M059J (cell line): ENCODE data around the gene CHST12. TPM values are rescaled to one million over a fixed set of nuclear protein-coding genes. Genes with fewer than 3 reads are reported as not detected.
"Not testable (repeated sequence)": the region's sequence is repeated elsewhere in the genome, so short reads cannot be mapped to it uniquely, and the experiment has no call there.

ENCODE experiments used
- DNase-seq: peaks from one replicate; pipeline ENCODE4 v3.0.0-alpha.2; 2012; ENCODE audit warnings: low read depth
- total RNA-seq: library from RNA; depleted of rRNA; stranded (reverse); fragments of >200 nt; shearing (Covaris generic); gene quantifications from 2 replicates; pipeline ENCODE4 v1.2.3, GENCODE V29; 2014

The CHST12 gene
- total RNA-seq, 1 experiment from 2014 or later: 14.3 TPM

GRCh38 chr7:2403718-2404648, 572 bp downstream of the CHST12 start:
- DNase-seq: peak; percentile 55

GRCh38 chr7:2404714-2405119, 1.3 kb downstream of the CHST12 start:
- no peak for DNase-seq

GRCh38 chr7:2405201-2405600, 1.8 kb downstream of the CHST12 start:
- DNase-seq: no peak

DNA sequence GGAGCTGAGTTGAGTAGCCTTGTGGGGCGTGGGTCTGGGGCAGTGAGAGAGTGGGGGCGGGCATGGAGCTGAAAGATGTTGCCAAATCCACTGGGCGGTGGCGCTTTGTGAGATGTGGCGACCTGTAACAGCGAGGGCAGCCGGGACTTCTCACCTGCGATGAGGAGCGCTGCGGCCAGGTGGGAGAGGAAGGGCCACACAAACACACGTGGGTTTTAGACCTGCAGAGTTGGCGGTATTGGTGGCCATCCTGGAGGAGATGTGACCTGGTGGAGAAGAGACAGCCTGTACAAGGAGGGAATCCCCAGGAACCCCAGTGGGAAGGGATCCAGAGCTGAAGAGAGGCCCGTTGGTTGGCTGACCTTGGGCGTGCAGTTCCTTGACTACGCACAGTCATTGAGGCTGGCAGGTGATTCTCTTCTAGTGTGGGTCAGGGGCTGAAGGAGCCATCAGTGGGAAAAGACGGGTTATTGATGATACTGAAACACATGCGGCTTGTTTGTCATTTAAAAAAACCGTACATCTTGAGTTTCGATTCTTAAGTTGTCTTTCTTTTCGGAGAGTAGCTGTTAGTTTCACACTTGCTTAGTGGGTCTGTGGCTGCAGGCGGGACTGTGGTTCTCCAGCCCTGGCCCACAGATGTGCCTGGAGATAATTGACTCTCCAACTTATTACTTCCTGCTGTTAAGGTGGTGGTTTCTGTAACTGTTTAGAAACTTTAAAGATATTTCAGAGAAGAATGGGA, 2.4 kb downstream of the CHST12 start:
- DNase-seq: no peak

- no peak for DNase-seq
Observed at GRCh38 chr7:2409745-2410414, 6.5 kb downstream of the CHST12 start.

DNA sequence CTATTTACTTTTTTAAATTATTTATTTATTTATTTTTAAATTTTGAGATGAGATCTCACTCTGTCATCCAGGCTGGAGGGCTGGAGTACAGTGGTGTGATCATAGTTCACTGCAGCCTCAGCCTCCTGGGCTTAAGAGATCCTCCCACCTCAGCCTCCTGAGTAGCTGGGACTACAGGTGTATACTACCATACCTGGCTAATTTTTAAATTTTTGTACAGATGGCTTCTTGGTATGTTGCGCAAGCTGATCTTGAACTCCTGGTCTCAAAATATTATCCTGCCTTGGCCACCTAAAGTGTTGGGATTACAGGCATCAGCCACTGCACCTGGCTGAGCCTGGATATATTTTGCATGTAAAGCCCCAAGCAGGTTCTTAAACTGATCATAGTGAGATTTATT, 7.6 kb downstream of the CHST12 start:
- DNase-seq: no peak

- no peak for DNase-seq
Observed at GRCh38 chr7:2411815-2412586, 8.6 kb downstream of the CHST12 start.

DNA sequence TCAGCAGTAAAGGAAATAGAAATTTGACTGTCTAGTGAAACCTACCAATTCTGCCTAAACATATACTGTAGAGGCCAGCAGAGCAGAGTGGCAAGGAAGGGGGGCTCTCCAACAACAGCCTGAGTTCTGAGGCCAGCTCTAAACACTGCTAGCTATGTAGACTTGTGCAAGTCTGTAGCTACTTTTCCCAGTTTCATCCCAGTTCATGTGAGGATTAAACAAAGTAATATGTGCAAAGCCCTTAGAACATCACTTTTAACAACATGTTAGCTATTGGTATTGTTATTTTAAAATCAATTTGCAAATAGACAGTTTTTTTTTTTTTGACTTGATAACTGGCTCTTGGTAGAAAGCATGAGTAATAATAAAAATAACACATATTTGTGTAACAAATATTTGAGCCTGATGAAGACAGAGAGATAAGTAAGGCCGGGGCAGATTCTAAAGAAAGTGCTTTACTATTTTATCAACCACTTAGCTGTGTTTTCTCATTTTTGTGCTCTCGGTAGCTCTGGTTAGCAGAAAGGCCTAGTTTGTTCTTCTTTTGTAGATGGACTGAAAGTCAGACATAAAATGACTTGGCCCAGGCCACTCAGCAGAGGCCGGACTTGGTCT, 9.3 kb downstream of the CHST12 start:
- DNase-seq: no peak

DNA sequence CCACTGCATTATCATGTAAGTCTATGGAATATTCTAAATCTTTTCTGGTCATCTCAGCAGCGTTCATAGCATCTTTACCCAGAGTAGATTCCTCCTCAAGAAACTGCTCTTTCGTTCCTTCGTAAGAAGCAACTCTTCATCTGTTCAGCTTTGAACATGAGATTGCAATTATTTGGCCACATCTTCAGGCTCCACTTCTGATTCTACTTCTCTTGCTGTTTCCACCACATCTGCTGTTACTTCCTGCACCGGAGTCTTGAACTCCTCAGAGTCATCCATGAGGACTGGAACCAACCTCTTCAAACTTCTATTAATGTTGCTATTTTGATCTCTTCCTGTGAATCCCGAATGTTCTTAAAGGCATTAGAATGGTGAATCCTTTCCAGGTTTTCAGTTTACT, 12.7 kb downstream of the CHST12 start:
- no peak for DNase-seq

GRCh38 chr7:2416650-2417049, 13.2 kb downstream of the CHST12 start:
- DNase-seq: no peak

DNA sequence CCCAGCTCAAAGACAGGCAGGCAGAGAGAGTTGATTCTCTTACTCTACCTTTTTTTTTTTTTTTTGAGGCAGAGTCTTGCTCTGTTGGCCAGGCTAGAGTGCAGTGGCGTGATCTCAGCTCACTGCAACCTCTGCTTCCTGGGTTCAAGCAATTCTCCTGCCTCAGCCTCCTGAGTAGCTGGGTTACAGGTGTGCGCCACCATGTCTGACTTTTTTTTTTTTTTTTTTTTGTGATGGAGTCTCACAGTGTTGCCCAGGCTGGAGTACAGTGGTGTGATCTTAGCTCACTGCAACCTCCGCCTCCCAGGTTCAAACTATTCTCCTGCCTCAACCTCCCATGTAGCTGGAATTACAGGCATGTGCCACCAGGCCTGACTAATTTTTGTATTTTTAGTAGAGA, 13.8 kb downstream of the CHST12 start:
- DNase-seq: not testable (repeated sequence)

- peak; percentile 48 for DNase-seq
Observed at GRCh38 chr7:2417981-2418481, 14.6 kb downstream of the CHST12 start.

DNA sequence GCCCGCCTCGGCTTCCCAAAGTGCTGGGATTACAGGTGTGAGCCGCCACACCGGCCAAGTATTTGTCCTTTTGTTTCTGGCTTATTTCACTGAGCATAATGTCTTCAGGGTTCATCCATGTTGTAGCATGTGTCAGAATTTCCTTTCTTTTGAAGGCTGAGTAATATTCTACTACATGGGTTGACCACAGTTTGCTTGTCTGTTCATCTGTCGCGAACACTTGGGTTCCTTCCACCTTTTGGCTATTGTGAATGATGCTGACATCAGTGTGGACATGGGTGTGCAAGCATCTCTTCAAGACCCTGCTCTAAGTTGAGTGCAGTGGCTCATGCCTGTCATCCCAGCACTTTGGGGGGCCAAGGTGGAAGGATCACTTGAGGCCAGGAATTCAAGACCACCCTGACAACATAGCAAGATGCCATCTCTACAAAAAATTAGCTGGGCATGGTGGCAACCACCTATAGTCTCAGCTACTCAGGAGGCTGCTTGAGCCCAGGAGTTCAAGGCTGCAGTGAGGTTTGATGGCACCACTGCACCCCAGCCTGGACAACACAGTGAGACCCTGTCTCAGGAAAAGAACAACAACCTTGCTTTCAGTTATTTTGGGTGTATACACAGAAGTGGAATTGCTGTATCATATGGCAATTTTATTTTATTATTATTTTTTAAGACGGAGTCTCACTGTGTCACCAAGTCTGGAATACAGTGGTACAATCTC, 17.0 kb downstream of the CHST12 start:
- no peak for DNase-seq

GRCh38 chr7:2421943-2422310, 18.5 kb downstream of the CHST12 start:
- no peak for DNase-seq

GRCh38 chr7:2425749-2426148, 22.3 kb downstream of the CHST12 start:
- no peak for DNase-seq

DNA sequence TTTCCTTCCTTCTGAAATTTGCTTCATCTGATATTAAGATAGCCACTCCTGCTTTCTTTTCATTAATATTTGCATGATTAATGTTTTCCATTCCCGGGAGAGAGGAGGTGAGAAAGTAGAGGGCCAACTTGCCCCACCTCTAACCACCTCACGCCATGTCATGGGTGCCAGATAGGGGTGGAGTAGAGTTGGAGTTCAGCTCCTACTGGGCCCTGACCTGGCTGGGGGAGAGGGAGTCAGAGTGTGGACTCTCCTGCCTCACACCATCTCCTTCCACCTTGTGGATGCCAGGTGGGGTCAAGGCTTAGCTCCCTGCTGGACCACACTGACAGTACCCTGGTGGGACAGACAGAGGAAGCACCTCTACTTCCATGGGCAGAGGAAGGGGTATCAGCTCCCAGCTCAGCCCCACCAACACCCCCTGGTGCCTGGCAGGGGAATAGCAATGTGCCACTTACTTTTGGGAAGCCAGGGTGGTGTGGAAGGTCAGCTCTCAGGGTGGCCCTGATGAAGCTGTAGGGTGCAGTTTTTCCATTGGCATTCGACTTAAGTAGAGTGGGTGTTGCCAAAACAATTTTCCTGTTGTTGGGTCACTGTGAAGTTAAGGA, 28.0 kb downstream of the CHST12 start:
- DNase-seq: no peak

DNA sequence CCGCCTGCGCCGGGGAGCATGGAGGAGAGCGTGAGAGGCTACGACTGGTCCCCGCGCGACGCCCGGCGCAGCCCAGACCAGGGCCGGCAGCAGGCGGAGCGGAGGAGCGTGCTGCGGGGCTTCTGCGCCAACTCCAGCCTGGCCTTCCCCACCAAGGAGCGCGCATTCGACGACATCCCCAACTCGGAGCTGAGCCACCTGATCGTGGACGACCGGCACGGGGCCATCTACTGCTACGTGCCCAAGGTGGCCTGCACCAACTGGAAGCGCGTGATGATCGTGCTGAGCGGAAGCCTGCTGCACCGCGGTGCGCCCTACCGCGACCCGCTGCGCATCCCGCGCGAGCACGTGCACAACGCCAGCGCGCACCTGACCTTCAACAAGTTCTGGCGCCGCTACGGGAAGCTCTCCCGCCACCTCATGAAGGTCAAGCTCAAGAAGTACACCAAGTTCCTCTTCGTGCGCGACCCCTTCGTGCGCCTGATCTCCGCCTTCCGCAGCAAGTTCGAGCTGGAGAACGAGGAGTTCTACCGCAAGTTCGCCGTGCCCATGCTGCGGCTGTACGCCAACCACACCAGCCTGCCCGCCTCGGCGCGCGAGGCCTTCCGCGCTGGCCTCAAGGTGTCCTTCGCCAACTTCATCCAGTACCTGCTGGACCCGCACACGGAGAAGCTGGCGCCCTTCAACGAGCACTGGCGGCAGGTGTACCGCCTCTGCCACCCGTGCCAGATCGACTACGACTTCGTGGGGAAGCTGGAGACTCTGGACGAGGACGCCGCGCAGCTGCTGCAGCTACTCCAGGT, 29.7 kb downstream of the CHST12 start:
- DNase-seq: no peak

GRCh38 chr7:2433713-2434550, 30.5 kb downstream of the CHST12 start:
- no peak for DNase-seq
